SIG-M5 (cell line): ENCODE results near the gene TTC39A.
"Not testable (repeated sequence)": the region's sequence is repeated elsewhere in the genome, so short reads cannot be mapped to it uniquely, and the experiment has no call there.

ENCODE experiments used
- DNase-seq: peaks from one replicate; lab custom pipeline; 2025; lab: John Stamatoyannopoulos, UW

Gene TTC39A

DNA sequence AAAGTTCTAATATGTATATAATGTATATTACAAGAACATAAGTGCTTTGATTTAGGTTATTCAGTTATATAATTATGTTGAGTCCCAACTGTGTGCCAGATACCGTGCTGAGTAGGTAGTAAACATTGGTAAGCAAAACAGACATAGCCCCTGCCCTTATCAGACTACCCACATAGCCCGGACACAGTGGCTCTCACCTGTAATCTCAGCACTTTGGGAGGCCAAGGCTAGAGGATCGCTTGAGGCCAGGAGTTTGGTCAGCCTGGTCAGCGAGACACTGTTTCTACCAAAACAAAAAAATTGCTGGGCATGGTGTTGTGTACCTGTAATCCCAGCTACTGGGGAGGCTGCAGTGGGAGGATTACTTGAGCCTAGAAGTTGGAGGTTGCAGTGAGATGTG, 63.6 kb downstream of the TTC39A start:
- no peak for DNase-seq

DNA sequence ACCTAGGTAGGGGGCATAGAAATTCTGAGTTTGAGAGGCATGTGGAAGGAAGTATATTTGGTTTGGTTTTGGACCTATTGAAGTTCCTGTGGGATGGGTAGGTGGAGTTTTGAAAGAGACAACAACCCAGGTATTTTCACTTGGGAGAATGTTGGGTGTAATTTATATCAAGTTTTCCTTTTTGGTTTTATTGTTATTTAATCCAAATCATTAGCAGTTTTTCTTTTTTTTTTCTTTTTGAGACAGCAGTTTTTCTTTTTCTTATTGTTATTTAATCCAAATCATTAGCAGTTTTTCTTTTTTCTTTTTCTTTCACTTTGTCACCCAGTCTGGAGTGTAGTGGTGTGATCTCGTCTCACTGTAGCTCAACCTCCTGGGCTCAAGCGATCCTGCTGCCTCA, 64.2 kb downstream of the TTC39A start:
- no peak for DNase-seq

DNA sequence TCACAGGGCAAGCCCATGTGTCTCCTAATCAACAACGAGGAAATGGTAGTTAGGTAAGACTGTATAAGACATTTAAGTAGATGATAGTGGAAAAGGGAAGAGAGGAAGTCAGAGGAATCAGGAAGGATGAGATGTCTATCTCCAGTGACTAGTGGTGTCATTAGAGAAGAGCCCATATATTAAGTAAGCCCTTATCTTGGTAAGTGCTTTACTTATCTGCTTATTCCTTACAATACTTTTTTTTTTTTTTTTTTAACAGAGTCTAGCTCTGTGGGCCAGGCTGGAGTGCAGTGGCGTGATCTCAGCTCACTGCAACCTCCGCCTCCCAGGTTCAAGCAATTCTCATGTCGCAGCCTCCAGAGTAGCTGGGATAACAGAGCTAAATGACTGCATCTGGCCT, 64.7 kb downstream of the TTC39A start:
- DNase-seq: no peak

- no peak for DNase-seq
Measured at GRCh38 chr1:51264451-51264850, 65.9 kb downstream of the TTC39A start.

GRCh38 chr1:51263147-51263877, 67.0 kb downstream of the TTC39A start:
- no peak for DNase-seq

DNA sequence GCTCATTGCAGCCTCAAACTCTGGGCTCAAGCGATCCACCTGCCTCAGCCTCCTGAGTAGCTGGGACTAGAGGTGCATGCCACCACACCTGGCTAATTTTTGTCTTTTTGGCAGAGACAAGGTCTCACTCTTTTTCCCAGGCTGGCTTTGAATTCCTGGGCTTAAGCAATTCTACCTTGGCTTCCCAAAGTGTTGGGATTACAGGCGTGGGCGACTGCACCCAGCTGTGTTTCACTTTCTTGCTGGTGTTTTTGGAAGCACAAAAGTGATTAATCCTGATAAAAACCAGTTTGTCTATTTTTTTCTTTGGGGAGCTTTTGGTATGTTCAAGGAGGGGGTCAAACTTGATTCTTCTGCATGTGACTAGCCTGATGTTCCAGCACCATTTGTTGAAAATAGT, 75.0 kb downstream of the TTC39A start:
- DNase-seq: no peak

DNA sequence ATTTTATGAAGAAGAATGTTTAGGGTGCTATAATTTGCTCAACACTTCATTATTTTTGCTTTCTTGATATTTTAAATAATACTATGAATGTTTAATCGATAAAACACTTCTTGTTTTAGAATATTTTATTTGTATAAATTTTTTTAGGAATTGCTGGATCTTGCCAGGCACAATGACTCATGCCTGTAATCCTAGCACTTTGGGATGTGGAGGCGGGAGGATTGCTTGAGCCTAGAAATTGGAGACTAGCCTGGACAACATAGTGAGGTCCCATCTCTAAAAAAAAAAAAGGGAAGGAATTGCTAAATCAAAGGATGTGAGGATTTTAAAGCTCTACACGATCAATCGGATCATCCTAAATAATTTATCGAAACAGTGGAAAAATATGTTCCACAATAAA, 76.7 kb downstream of the TTC39A start:
- no peak for DNase-seq

DNA sequence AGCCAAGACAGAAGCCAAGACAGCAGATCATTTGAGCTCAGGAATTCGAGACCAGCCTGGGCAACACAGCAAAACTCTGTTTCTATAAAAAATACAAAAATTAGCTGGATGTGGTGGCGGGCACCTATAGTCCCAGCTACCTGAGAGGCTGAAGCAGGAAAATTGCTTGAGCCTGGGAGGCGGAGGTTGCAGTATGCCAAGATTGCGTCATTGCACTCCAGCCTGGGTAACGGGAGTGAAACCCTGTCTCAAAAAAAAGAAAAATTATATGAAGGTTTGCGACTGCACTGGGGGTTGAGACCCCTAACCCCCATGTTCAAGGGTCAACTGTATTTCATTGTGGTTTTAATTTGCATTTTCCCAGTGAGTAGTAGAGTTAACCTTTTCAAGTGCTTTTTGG, 78.0 kb downstream of the TTC39A start:
- no peak for DNase-seq

GRCh38 chr1:51251165-51251564, 79.2 kb downstream of the TTC39A start:
- DNase-seq: not testable (repeated sequence)

DNA sequence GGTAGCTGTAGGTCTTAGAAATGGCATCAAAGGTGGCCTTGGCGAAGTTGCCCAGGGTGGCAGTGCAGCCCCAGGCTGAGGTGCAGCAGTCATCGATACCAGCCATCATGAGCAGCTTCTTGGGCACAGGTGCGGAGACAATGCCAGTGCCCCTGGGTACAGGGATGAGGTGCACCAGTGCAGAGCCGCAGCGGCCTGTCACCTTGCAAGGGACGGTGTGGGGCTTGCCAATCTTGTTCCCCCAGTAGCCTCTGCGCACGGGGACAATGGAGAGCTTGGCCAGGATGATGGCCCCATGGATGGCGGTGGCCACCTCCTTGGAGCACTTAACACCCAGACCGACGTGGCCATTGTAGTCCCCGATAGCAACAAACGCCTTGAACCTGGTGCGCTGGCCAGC, 79.6 kb downstream of the TTC39A start:
- DNase-seq: not testable (repeated sequence)

GRCh38 chr1:51249445-51249844, 80.9 kb downstream of the TTC39A start:
- no peak for DNase-seq

DNA sequence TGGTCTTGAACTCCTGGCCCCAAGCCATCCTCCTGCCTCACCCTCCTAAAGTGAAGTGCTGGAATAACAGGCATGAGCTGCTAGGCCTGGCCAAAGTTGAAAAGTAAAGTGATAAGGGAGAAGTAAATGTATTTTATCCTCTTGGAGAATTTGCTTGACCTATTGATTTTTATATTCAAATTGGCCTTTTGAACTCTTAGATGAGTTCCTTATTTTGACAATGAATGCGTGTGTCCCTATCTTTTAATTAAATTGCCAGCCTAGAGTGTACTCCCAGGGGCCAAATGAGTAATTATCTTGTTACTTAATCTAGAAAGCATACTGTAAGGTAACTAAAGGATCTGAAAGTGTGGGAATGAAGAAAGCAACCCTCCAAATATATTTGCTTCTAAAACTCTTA, 82.9 kb downstream of the TTC39A start:
- DNase-seq: no peak

GRCh38 chr1:51247022-51247421, 83.3 kb downstream of the TTC39A start:
- no peak for DNase-seq

GRCh38 chr1:51242546-51242945, 87.8 kb downstream of the TTC39A start:
- DNase-seq: no peak

- DNase-seq: no peak
Measured at GRCh38 chr1:51241119-51241518, 89.2 kb downstream of the TTC39A start.

- DNase-seq: no peak
Measured at GRCh38 chr1:51240084-51240483, 90.3 kb downstream of the TTC39A start.

GRCh38 chr1:51238034-51238403, 92.3 kb downstream of the TTC39A start:
- DNase-seq: no peak

DNA sequence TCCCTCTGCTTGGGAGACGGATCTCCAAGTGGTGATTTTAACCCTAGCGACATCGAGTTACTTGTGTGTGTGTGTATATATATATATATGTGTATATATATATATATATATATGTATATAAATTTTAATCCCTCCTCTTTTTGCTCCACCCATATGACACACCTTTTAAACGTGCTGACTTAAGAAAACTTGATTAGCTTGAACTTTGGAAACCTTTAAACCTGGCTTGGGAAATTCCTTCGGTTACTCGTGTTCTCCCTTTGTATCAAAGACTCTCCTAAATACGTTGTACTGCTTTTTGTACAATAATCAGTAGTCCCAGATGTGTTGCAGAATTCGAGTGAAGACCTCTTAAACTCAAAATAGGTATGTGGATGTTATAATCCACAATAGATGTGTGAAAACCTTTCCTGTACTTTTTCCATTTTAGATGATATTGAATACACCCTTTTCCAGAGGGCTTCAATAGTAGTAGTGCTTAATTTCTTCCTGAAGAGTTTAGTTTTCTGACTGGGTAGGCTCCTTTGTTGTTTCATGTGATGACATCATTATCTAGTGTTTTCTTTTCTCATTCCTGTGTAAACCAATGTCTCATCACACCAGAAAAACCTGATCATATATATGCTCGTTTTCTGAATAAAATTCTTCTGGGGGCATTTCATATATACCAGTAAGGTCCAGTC, 92.9 kb downstream of the TTC39A start:
- DNase-seq: no peak
